ENCODE measurements around the gene PAQR5. TPM values are rescaled to one million over a fixed set of nuclear protein-coding genes. Genes with fewer than 3 reads are reported as not detected.

Gene PAQR5
- total and polyA plus RNA-seq, 4 donors, result 0.19 to 1.1 (median 0.53) TPM

- TF ChIP-seq GABPA (IDR thresholded peaks at IDR 0.05 in 1 of 2, conservative IDR thresholded peaks at IDR 0.05 in 1 of 2) (no peak), YY1 (IDR thresholded peaks at IDR 0.05) (no peak), RAD21 (IDR thresholded peaks at IDR 0.05) (no peak), HNF4G (IDR thresholded peaks at IDR 0.05) (no peak), NR2F2 (IDR thresholded peaks at IDR 0.05) (no peak)
- H3K4me3 ChIP-seq (ENCODE audit: low read depth in 1 of 3, low read length in 3 of 3), result no peak overlapping the region
- DNase-seq (ENCODE audit: low spot score), result no peak
- H3K27me3 ChIP-seq (ENCODE audit: control insufficient read depth in 4 of 4, insufficient read depth in 4 of 4, low read length in 3 of 4), result no peaks in the 10 kb centered on the region
- no peak overlapping the region for H3K9ac ChIP-seq (ENCODE audit: low read depth in 1 of 2, low read length in 2 of 2)
- WGBS, result 47% methylated on average over 20 of the region's 20 CpGs
- H3K27ac ChIP-seq (ENCODE audit: low read depth in 1 of 2, low read length in 2 of 2), result no peak overlapping the region
- peaks cover 0 to 7% (median 0%) of the 10 kb centered on the region in 4 donors for H3K4me1 ChIP-seq (ENCODE audit: control insufficient read depth in 4 of 4, insufficient read depth in 4 of 4, low read length in 3 of 4)
- H3K36me3 ChIP-seq (ENCODE audit: control insufficient read depth in 4 of 4, insufficient read depth in 3 of 4, low read depth in 1 of 4, low read length in 3 of 4), result no peaks in the 10 kb centered on the region
- H3K9me3 ChIP-seq (ENCODE audit: control insufficient read depth in 4 of 4, low read length in 3 of 4), result no peaks in the 10 kb centered on the region
Measured at GRCh38 chr15:69305204-69305931, 6.7 kb downstream of the PAQR5 start.

- no peak for TF ChIP-seq SP1 (IDR thresholded peaks at IDR 0.05)
- Histone ChIP-seq H3K4me3 (ENCODE audit: low read depth in 1 of 3, low read length in 3 of 3) (no peak overlapping the region), H3K27ac (ENCODE audit: low read depth in 1 of 2, low read length in 2 of 2) (no peak overlapping the region), H3K4me1 (ENCODE audit: control insufficient read depth in 4 of 4, insufficient read depth in 4 of 4, low read length in 3 of 4) (peaks cover 0 to 7% (median 0%) of the 10 kb centered on the region in 4 donors), H3K36me3 (ENCODE audit: control insufficient read depth in 4 of 4, insufficient read depth in 3 of 4, low read depth in 1 of 4, low read length in 3 of 4) (no peaks in the 10 kb centered on the region), H3K9ac (ENCODE audit: low read depth in 1 of 2, low read length in 2 of 2) (no peak overlapping the region), H3K9me3 (ENCODE audit: control insufficient read depth in 4 of 4, low read length in 3 of 4) (no peaks in the 10 kb centered on the region), H3K27me3 (ENCODE audit: control insufficient read depth in 4 of 4, insufficient read depth in 4 of 4, low read length in 3 of 4) (no peaks in the 10 kb centered on the region)
- WGBS, result 93% methylated on average over 9 of the region's 9 CpGs
- no peak for DNase-seq (ENCODE audit: low spot score)
Measured at GRCh38 chr15:69305933-69306568, 7.3 kb downstream of the PAQR5 start.

GRCh38 chr15:69307939-69308338, 9.2 kb downstream of the PAQR5 start:
- Histone ChIP-seq H3K4me3 (ENCODE audit: low read depth in 1 of 3, low read length in 3 of 3) (no peak overlapping the region), H3K4me1 (ENCODE audit: control insufficient read depth in 4 of 4, insufficient read depth in 4 of 4, low read length in 3 of 4) (peaks cover 0 to 7% (median 0%) of the 10 kb centered on the region in 4 donors), H3K36me3 (ENCODE audit: control insufficient read depth in 4 of 4, insufficient read depth in 3 of 4, low read depth in 1 of 4, low read length in 3 of 4) (no peaks in the 10 kb centered on the region), H3K27me3 (ENCODE audit: control insufficient read depth in 4 of 4, insufficient read depth in 4 of 4, low read length in 3 of 4) (no peaks in the 10 kb centered on the region), H3K27ac (ENCODE audit: low read depth in 1 of 2, low read length in 2 of 2) (no peak overlapping the region), H3K9me3 (ENCODE audit: control insufficient read depth in 4 of 4, low read length in 3 of 4) (no peaks in the 10 kb centered on the region), H3K9ac (ENCODE audit: low read depth in 1 of 2, low read length in 2 of 2) (no peak overlapping the region)
- DNase-seq (ENCODE audit: low spot score), result no peak
- WGBS, result 80% methylated on average over 3 of the region's 3 CpGs
- TF ChIP-seq EGR1 (IDR thresholded peaks at IDR 0.05; ENCODE audit: low read depth in 2 of 2), result no peak
- TF ChIP-seq HNF4G (IDR thresholded peaks at IDR 0.05), result no peak
- no peak for TF ChIP-seq RXRA (IDR thresholded peaks at IDR 0.05)
- no peak for TF ChIP-seq NR2F2 (IDR thresholded peaks at IDR 0.05)
- TF ChIP-seq CTCF (IDR thresholded peaks at IDR 0.05; ENCODE audit: low read depth, low read length, missing input control), result no peak
- no peak for TF ChIP-seq SP1 (IDR thresholded peaks at IDR 0.05)
- no peak for TF ChIP-seq GABPA (IDR thresholded peaks at IDR 0.05 in 1 of 2, conservative IDR thresholded peaks at IDR 0.05 in 1 of 2)
- TF ChIP-seq FOXA2 (IDR thresholded peaks at IDR 0.05), result no peak
- no peak for TF ChIP-seq YY1 (IDR thresholded peaks at IDR 0.05)
- TF ChIP-seq ATF3 (IDR thresholded peaks at IDR 0.05), result no peak
- TF ChIP-seq HNF4A (conservative IDR thresholded peaks at IDR 0.05), result no peak
- TF ChIP-seq REST (IDR thresholded peaks at IDR 0.05), result no peak
- TF ChIP-seq FOXA1 (IDR thresholded peaks at IDR 0.05), result no peak
- no peak for TF ChIP-seq TAF1 (conservative IDR thresholded peaks at IDR 0.05)
- no peak for TF ChIP-seq JUND (IDR thresholded peaks at IDR 0.05)
- no peak for TF ChIP-seq RAD21 (IDR thresholded peaks at IDR 0.05)
- TF ChIP-seq, protein P1, sequence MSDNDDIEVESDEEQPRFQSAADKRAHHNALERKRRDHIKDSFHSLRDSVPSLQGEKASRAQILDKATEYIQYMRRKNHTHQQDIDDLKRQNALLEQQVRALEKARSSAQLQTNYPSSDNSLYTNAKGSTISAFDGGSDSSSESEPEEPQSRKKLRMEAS (IDR thresholded peaks at IDR 0.05), result no peak

Data from liver (tissue), 9 donors.